BLaER1 (cell line): ENCODE data around the gene GARNL3.
A peak's percentile ranks its signal among the peaks of the same experiment; 100 is the strongest.

Source experiments
- H3K27ac ChIP-seq: shearing (Covaris generic); formaldehyde crosslinking; 2 replicates; pipeline ENCODE4 v1.8.1; 2022
- H3K27me3 ChIP-seq: shearing (Covaris generic); formaldehyde crosslinking; 2 replicates; pipeline ENCODE4 v1.8.1; 2022
- H3K36me3 ChIP-seq: shearing (Covaris generic); formaldehyde crosslinking; 2 replicates; pipeline ENCODE4 v1.8.1; 2022
- H3K4me1 ChIP-seq: shearing (Covaris generic); formaldehyde crosslinking; 2 replicates; pipeline ENCODE4 v1.8.1; 2022
- H3K4me2 ChIP-seq: shearing (Covaris generic); formaldehyde crosslinking; 2 replicates; pipeline ENCODE4 v1.8.1; 2022
- H3K4me3 ChIP-seq: shearing (Covaris generic); formaldehyde crosslinking; 2 replicates; pipeline ENCODE4 v1.8.1; 2022
- H3K9ac ChIP-seq: shearing (Covaris generic); formaldehyde crosslinking; 2 replicates; pipeline ENCODE4 v1.8.1; 2022
- H3K9me3 ChIP-seq: shearing (Covaris generic); formaldehyde crosslinking; 2 replicates; pipeline ENCODE4 v1.8.1; 2022
- H4K20me1 ChIP-seq: shearing (Covaris generic); formaldehyde crosslinking; 2 replicates; pipeline ENCODE4 v1.8.1; 2022
- Cebpa-rat ChIP-seq: shearing (Covaris generic); IDR thresholded peaks from 2 replicates; pipeline ENCODE4 v1.8.1; 2022

The GARNL3 gene

GRCh38 chr9:127223266-127223665, 41.3 kb upstream of the GARNL3 start:
- H3K27me3 ChIP-seq = peaks cover 15% of the 10 kb centered on the region
- 0 out of 2 replicates have a peak overlapping the region, but pooled peaks have one; percentile 90 for H3K4me2 ChIP-seq
- H3K9ac ChIP-seq = no peak overlapping the region

GRCh38 chr9:127223810-127224177, 40.8 kb upstream of the GARNL3 start:
- Histone ChIP-seq H3K4me1 (peaks cover 38% of the 10 kb centered on the region), H3K4me3 (peak overlapping the region; percentile 67), H3K9ac (no peak overlapping the region)

More at GRCh38 chr9:127223266-127223665, 41.3 kb upstream of the GARNL3 start:
- Histone ChIP-seq H3K4me3 (no peak overlapping the region), H3K9me3 (no peaks in the 10 kb centered on the region), H3K36me3 (no peaks in the 10 kb centered on the region), H3K4me1 (peaks cover 42% of the 10 kb centered on the region), H4K20me1 (peaks cover 16% of the 10 kb centered on the region), H3K27ac (no peak overlapping the region)
- TF ChIP-seq Cebpa-rat = no peak

DNA sequence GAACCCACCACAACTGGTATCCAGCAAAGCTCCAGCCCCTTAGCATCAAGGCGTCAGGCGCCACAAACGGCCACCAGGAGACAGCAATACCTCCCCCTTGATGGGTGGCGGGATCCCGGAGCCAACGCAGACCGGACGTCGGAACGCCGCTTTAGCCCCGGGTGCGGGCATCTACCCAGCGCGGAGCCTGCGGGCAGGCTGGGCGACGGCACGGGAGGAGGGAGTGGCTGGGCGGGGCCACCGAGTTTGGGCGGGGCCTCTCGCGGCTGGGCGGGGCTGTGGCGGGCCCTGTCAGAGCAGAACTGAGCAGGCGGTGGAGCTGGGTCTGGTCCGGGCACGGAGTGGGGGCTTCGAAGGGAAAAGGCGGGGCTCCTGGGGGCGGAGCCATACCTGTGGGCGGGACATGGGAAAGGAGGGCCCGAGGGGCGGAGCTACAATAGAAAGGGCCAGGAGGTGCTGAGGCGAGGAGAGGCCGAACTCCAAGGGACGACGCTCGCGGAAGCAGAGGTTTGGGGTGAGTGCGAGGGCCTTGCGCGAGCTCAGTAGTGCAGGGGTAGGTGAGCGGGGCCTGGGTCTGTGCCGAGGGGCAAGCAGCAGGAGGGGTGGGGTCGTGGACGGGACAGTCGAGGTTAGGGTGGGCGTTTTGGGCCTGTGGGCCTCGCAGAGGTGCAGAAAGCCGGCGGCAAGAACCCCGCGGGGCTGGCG, 40.2 kb upstream of the GARNL3 start:
- Histone ChIP-seq H3K36me3 (no peaks in the 10 kb centered on the region), H3K27me3 (peaks cover 15% of the 10 kb centered on the region), H3K9me3 (no peaks in the 10 kb centered on the region), H3K4me2 (peak overlapping the region; percentile 90), H3K27ac (peak overlapping the region; percentile 74; the same call in 1 of the 2 replicates), H3K9ac (peak overlapping the region; percentile 72; the same call in 1 of the 2 replicates), H3K4me3 (peak overlapping the region; percentile 67), H3K4me1 (peaks cover 36% of the 10 kb centered on the region), H4K20me1 (peaks cover 16% of the 10 kb centered on the region)
- no peak for TF ChIP-seq Cebpa-rat

More at GRCh38 chr9:127223810-127224177, 40.8 kb upstream of the GARNL3 start:
- Histone ChIP-seq H3K36me3 (no peaks in the 10 kb centered on the region), H3K9me3 (no peaks in the 10 kb centered on the region), H3K4me2 (peak overlapping the region; percentile 90), H3K27me3 (peaks cover 15% of the 10 kb centered on the region), H4K20me1 (peaks cover 16% of the 10 kb centered on the region), H3K27ac (no peak overlapping the region)
- no peak for TF ChIP-seq Cebpa-rat

DNA sequence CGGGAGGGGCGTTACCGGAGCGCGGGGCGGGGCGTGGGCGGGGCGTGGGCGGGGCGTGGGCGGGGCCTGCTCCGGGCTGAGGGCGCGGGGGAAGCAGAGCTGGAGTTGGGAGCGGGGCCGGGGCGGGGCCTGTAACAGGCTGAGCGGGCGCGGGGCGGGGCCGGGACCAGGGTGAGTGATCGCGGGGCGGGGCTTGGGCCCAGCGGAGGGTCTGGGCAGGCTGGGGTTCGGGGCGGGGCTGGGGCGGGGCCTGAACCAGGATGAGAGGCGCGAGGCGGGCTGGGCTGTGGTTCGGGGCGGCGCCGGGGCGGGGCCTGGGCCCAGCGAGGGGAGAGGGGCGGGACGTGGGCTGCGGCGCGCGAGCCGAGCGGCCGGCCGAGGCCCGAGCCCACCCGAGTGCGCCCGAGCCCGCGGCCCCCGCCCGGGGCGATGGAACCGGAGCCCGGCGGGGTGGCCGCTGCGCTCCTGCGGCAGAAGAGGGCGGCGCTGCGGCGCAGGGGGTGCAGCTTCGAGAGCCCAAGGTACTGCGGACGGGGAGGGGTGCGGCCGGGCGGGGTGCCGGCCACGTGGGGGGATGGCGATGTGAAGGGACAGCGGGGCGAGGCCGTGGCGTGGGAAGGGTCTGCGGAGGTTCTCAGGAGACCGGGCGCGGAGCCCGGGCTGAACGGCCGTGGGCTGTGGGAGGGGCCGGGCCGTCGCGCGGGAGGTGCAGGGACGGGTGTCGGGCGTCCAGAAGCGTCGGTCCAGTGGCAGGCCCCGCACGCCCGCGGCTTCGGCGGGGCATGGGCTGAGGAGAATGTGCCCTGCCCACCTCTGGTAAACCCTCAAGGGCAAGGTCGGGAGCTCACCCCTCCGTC, 39.5 kb upstream of the GARNL3 start:
- H3K4me3 ChIP-seq = peak overlapping the region; percentile 77
- TF ChIP-seq Cebpa-rat = no peak
- peak overlapping the region; percentile 72 for H3K9ac ChIP-seq
- peaks cover 21% of the 10 kb centered on the region for H4K20me1 ChIP-seq
- H3K27me3 ChIP-seq = peaks cover 15% of the 10 kb centered on the region
- H3K4me1 ChIP-seq = peaks cover 36% of the 10 kb centered on the region
- H3K27ac ChIP-seq = peak overlapping the region; percentile 74; the same call in 1 of the 2 replicates
- no peaks in the 10 kb centered on the region for H3K9me3 ChIP-seq
- no peaks in the 10 kb centered on the region for H3K36me3 ChIP-seq
- H3K4me2 ChIP-seq = peak overlapping the region; percentile 99

DNA sequence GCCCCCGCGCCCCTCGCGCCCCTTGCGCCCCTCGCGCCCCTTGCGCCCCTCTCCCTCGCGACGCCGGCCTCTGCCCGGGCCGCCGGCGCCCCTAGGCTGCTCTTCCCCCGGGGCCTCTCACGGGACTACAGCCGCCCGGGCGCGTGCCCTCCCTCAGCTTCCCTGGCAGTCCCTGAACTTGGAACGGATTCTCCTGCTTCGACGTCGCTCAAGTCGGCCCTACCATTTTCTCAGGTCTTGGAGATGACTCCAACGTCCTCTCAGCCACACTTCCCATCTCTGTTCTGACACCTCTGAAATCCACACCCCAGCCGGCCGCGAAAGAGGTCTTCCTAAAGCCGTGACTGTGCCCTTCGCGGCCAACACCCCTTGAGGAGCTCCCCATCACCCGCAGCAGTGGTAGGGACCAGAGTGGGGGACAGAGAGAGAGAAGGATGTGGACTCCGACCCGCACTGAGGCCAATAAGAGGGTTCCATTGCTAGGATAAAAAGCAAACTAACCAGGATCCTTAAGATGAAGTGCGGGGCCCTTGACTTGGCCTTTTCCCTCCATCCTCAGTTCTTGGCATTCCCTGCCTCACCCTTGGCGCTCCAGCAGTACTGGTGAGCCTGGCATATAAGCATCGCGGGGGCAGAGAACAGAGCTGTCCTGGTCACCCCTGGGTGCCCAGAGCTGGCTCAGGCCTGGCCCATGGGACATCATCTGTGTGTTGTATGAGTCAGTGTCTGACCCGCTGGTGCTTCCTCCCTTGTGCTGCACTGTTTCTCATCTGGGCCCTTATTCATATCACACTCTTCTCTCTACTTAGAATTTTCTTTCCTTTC, 38.6 kb upstream of the GARNL3 start:
- H4K20me1 ChIP-seq = peaks cover 21% of the 10 kb centered on the region
- H3K4me3 ChIP-seq = peak overlapping the region; percentile 77
- peaks cover 15% of the 10 kb centered on the region for H3K27me3 ChIP-seq
- peak overlapping the region; percentile 69 for H3K9ac ChIP-seq
- no peaks in the 10 kb centered on the region for H3K36me3 ChIP-seq
- no peak for TF ChIP-seq Cebpa-rat
- H3K4me1 ChIP-seq = peaks cover 36% of the 10 kb centered on the region
- peak overlapping the region; percentile 99 for H3K4me2 ChIP-seq
- no peaks in the 10 kb centered on the region for H3K9me3 ChIP-seq
- H3K27ac ChIP-seq = no peak overlapping the region

DNA sequence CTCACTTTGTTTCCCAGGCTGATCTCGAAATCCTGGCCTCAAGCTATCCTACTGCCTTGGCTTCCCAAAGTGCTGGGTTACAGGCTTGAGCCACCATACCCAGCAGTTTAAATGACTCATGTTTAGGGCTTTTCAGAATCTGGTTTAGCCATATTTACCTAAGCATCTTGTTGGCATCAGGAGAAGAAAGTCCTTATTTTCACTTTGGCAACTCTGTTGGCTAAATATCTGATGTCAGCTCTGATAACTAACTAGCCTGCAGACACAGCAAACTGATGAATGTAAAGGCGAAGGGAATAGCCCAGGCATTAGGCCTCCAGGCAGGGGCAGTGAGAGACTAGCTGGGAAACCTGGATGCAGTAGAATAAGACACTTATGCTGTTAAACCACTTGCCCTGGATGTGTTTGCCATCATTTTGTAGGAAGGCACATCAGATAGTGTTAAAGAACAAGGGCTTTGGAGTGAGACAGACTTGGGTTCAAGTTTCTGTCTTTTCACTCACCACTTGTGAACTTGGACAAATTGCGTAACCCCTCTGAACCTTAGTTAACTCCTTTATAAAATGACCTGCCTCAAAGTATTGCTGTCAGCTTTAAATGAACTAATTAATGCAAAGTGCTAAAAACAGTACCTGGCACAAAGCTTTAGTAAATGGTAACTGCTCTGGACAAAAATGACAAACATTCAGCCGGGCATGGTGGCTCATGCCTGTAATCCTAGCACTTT, 34.7 kb upstream of the GARNL3 start:
- Histone ChIP-seq H3K36me3 (no peaks in the 10 kb centered on the region), H4K20me1 (peaks cover 21% of the 10 kb centered on the region), H3K4me2 (no peak overlapping the region), H3K4me3 (no peak overlapping the region), H3K9me3 (no peaks in the 10 kb centered on the region), H3K9ac (no peak overlapping the region), H3K4me1 (peaks cover 14% of the 10 kb centered on the region), H3K27me3 (peaks cover 15% of the 10 kb centered on the region), H3K27ac (no peak overlapping the region)
- no peak for TF ChIP-seq Cebpa-rat

GRCh38 chr9:127231666-127232065, 32.9 kb upstream of the GARNL3 start:
- TF ChIP-seq Cebpa-rat = no peak
- Histone ChIP-seq H3K27me3 (peaks cover 2% of the 10 kb centered on the region; the same call in 1 of the 2 replicates), H3K27ac (no peak overlapping the region), H4K20me1 (peaks cover 8% of the 10 kb centered on the region), H3K4me2 (no peak overlapping the region), H3K9ac (no peak overlapping the region), H3K4me3 (no peak overlapping the region), H3K4me1 (peaks cover 1% of the 10 kb centered on the region; the same call in 1 of the 2 replicates), H3K9me3 (no peaks in the 10 kb centered on the region), H3K36me3 (no peaks in the 10 kb centered on the region)

DNA sequence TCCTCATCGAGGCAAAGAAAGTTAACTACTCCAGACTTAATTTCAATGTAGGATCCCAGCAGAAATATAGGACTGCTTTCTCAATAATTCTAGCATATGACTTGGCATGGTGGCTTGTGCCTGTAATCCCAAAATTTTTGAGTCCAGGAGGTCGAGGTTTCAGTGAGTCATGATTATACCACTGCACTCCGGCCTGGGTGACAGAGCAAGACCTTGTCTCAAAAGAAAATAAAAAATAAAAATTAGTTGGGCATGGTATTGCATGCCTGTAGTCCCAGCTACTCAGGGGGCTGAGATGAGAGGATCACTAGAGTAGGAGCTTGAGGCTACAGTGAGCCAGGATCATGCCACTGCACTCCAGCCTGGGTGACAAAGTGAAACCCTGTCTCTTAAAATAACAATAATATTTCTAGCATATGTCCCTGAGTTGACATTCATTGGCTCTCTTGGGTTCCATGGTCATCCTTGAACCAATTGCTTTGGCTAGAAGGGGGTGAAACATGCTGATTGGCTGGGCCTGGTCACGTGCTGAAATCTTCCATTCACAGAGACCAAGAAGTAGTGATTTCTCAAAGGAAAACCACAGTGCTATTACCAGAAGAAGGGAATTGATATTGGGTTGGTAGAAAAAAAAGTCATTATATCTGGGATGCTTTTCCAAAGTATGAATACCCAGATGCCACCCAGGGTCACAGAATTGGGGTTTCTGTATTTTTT, 31.6 kb upstream of the GARNL3 start:
- H4K20me1 ChIP-seq = 0 out of 2 replicates have a peak, but pooled peaks cover 5% of the 10 kb centered on the region
- no peaks in the 10 kb centered on the region for H3K9me3 ChIP-seq
- H3K27me3 ChIP-seq = no peaks in the 10 kb centered on the region
- no peaks in the 10 kb centered on the region for H3K4me1 ChIP-seq
- H3K4me3 ChIP-seq = no peak overlapping the region
- TF ChIP-seq Cebpa-rat = no peak
- no peak overlapping the region for H3K27ac ChIP-seq
- no peaks in the 10 kb centered on the region for H3K36me3 ChIP-seq
- H3K9ac ChIP-seq = no peak overlapping the region
- no peak overlapping the region for H3K4me2 ChIP-seq
